ELR (cell line): ENCODE data around the gene GPX6.
A peak's percentile ranks its signal among the peaks of the same experiment; 100 is the strongest.
"Not testable (repeated sequence)": the region's sequence is repeated elsewhere in the genome, so short reads cannot be mapped to it uniquely, and the experiment has no call there.

Experiments used
- DNase-seq: peaks from one replicate; pipeline ENCODE4 v3.0.0-alpha.2; 2015; ENCODE audit warnings: low read depth

The GPX6 gene, protein sequence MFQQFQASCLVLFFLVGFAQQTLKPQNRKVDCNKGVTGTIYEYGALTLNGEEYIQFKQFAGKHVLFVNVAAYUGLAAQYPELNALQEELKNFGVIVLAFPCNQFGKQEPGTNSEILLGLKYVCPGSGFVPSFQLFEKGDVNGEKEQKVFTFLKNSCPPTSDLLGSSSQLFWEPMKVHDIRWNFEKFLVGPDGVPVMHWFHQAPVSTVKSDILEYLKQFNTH

DNA sequence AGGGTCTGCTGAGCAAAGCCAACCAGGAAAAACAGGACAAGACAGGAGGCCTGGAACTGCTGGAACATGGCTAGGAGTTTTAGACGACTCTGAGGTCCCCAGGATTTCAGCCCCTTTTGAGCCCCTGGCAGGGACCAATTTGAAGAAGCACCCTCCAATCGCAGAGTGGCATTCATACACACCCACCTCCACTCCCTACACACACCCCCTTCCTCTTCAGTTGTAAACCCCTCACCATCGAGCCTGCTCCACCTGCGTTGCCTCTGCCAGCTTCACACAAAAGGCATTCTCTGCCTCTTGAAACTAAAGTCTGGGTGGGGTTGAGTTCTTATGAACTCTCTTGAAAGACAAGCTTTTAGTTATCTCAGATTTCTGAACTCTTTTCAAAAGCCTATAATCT is at the start of gene GPX6:
TSS of gene GPX6 (minus strand) at position 118 of the 400 bp plus-strand sequence. CDS start at position 68, 50 bp downstream.
- no peak for DNase-seq

DNA sequence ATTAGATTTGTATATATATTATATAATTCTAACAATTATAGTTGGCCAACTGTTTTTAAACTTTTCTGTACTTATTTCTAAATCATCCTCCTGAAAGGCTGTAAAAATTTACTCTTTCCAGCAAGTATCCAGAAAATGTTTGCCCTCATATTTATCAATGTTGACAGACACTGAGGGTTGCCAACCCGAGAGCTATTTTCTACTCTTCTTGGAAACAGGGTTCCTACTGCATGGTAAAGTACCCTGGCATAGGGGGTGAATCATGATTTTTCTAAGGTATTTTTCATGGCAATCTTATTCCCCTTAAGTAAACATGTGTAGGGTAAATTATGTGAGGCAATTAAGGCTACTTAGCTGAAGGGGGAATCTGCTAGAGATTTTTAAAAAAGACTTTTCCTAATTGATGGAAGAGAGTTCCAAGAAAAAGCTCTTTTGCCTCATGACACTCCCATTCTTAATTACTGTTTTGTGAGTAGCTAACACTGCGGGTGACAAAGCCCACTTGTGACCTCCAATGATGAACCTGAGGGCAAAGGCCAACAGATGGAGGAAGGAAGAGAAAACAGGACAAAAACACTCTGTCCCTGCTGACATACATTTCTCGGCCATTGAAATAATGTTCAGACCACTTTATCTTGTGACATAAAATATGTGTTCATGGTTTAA is 48.0 kb upstream of the GPX6 start:
- no peak for DNase-seq

DNA sequence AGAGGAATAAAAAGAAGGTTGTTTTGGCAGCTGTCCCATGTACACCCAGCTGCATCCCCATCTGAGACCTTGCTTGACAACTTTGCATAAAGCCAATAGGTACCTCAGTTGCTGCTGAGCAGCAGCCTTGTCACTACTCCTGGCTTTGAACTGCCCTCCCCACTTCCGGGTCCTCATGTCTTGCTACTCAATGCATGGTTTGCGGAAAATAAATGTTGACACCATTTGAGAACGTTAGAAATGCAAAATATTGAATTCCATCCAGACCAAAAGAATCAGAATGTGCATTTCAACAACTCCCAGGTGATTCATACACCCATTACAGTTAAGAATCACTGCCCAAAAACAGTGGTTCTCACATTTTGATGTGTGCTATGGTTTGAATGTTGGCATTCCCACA is 43.0 kb upstream of the GPX6 start:
- no peak for DNase-seq

GRCh38 chr6:28555136-28555535 is 39.5 kb upstream of the GPX6 start:
- no peak for DNase-seq

- no peak for DNase-seq
These were observed 38.6 kb upstream of the GPX6 start for GRCh38 chr6:28553986-28554881.

DNA sequence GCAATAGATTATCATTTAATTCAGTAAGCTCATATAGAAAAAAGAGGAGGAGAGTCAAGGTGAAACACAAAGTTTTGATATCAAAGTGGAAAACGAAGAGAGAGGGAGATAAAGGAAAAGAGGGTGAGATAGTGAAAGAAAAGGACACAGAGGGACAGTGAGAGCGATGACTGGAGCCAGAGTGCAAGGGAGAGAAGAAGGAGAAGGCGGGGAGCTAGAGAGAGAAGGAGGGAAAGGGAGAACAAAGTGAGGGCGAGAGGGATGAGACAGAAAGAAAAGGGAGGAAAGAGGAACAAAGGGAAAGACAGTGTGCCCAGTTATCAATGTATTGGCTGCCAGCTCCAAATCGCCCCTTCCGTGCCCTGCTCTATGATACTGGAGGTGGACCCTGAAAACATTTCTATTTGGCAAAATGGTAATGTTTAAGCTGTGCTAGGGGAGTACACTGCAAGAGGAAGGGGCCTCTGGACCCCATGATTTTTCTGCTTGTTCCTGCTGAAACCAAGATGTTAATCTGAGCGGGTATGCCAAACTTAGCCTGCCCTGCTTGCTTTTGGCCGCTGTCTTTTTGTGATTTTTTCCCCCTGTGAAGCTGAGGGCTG is 37.9 kb upstream of the GPX6 start:
- DNase-seq = no peak

DNA sequence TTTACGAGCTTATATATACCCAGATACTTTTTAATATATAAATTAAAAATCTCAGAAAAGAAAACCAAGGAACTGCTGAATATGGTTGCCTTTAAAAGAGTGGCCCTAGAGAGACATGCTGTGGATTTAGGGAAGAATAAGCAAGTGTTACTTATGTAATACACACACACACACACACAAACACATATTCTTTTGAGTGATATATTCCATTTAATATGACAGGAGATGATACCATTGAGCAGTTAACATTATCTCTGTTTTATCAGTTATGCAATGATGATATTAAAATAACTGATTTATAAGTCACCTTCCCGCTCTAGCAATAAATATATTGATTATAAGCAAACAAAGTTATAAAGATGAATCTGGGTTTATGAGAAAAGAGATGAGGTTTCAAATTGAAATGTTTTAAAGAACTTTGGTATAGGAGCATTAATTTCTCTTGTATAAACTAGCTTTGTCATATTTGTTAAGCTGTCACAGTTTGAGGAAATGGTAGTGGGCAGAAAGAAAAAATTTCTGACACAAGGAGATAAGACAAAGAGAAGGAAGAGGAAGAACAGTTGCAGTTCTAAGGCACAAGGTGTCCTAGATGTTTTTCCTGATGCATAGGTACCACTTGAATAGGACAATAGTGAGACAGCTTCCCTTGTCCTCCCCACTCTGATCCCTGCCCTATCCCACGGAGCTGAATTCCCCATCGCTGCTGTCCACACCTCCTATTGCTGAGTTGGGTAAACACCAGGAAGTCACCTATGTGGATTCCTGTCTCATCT is 36.5 kb upstream of the GPX6 start:
- no peak for DNase-seq

- not testable (repeated sequence) for DNase-seq
These were observed 31.4 kb upstream of the GPX6 start for GRCh38 chr6:28547003-28547402.

GRCh38 chr6:28545955-28546354 is 30.4 kb upstream of the GPX6 start:
- no peak for DNase-seq

GRCh38 chr6:28543651-28544610 is 28.3 kb upstream of the GPX6 start:
- peak; percentile 1 for DNase-seq

DNA sequence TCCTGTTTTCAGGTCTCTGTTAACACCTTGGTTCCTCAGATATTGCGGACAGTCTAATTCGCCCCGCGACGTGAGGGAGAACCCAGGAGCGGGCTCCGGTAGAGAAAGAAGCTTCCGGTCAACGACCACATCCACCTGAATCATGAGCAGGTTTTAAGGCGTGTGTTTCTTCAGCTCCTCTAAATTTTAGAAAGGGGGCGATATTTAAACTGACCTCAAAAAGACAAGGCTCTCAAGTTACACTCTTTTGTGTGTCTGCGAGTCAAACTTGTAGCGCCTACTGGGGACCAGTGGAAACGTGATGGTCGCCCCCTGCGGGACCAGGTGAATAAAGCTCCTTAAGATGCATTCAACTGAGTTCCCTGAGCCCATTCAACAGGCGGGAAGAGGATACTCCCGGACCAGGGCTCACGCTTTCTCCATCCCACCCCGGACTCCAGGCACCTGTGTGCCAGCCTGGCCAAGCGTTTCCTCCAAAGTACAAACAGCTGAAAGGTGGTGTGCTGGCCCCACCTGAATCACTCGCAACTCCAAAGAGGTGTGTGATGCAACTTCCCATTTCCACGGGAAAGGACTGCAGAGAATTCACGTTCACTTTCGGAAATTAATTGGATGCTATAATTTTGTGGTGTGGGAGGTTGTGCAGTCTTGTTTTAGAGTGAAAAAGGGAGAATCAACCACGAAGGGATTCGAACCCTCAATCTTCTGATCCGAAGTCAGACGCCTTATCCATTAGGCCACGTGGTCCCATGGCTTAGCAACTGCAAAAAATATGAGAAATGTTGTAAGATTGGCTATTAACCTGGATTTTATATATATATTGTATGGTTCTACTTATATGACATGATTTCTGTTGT is 27.1 kb upstream of the GPX6 start:
- DNase-seq = peak; percentile 89

DNA sequence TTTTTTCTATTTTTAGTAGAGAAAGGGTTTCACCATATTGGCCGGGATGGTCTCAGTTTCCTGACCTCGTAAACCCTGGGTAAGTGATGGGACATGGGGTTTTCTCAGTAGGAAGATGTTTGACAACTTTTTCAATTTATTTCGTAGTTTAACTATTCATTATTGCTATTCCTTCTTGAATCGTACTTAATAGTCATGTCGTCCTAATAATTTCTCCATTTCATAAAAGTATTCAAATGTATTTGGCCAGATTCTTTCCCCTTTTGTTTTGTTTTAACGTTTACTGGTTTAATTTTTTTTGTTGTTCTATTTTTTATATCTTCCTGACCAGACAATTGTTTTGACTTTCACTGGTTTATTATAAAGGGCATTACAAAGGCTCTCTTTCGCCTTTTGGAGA is 26.4 kb upstream of the GPX6 start:
- DNase-seq = no peak

GRCh38 chr6:28537509-28538140 is 22.0 kb upstream of the GPX6 start:
- DNase-seq = peak; percentile 54

DNA sequence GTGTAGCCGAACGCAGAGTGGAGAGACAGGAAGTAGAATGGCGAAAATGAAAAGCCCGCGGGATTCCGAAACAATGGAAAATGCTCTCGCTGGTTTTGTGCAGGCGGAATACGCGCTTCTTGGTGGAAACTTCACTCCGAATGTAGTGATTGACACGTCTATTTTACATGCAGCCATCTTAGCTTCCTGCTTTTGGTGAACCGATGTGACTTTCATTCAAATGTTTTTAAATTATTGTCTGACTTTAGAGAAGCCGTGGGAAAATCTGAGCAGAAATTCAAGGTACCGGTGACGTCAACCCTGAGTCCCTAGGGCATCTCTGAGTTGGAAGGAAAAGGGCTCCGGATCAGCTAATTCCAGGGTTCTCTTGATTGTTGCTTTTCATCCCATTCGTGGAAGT is 21.5 kb upstream of the GPX6 start:
- peak; percentile 14 for DNase-seq

DNA sequence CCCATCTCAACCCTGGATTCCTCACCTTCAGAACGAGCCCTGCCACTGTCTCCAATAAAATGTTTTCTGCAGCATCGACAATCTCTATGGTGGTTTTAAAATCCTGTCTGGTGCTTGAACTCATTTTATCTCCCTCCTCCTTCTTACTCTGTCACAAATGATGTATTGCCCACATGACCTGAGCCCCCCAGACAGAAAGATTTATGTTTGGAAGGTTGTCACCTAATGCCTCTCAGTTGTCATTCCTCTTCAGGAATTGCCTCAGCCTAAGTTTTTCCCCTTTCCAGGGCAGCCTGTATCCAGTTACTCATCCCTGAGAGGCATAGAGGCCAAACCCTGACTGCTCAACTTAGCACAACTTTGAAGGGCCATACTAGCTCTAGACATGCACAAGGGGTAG is 19.3 kb upstream of the GPX6 start:
- DNase-seq = no peak

DNA sequence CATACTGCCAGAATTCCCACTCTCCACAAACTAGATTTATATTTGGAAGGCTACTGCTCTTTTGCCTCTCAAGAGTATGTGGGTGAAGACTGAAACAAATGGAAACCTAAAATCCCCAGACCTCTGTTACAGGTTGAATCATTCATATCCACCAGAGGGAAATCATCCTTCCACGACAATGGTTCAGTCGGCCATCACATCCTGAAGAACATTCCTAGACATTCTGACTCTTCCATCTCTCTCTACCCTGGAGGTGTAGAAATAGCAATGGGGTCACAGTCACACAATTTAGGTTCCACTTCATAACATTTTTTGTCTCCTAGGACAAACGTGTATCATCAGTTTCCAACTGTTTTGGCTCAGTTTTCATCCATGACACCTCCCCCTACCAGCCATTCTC is 18.7 kb upstream of the GPX6 start:
- no peak for DNase-seq

GRCh38 chr6:28531479-28532128 is 16.0 kb upstream of the GPX6 start:
- peak; percentile 25 for DNase-seq

GRCh38 chr6:28530777-28531176 is 15.2 kb upstream of the GPX6 start:
- no peak for DNase-seq
